NCI-H82 (cell line): ENCODE measurements around the gene TSR3.
A peak's percentile ranks its signal among the peaks of the same experiment; 100 is the strongest.
"Not testable (repeated sequence)": the region's sequence is repeated elsewhere in the genome, so short reads cannot be mapped to it uniquely, and the experiment has no call there.

Source experiments
- DNase-seq: peaks from one replicate; lab custom pipeline; 2025; lab: John Stamatoyannopoulos, UW

TSR3 gene

GRCh38 chr16:1337486-1337885 lies 14.2 kb downstream of the TSR3 start:
- peak; percentile 39 for DNase-seq

GRCh38 chr16:1336619-1337018 lies 15.1 kb downstream of the TSR3 start:
- no peak for DNase-seq

- DNase-seq: peak; percentile 31
These were observed 15.7 kb downstream of the TSR3 start for GRCh38 chr16:1335996-1336395.

GRCh38 chr16:1335211-1335971 lies 16.3 kb downstream of the TSR3 start:
- no peak for DNase-seq

GRCh38 chr16:1334739-1335138 lies 16.9 kb downstream of the TSR3 start:
- no peak for DNase-seq

- DNase-seq: no peak
These were observed 17.6 kb downstream of the TSR3 start for GRCh38 chr16:1333854-1334700.

GRCh38 chr16:1333149-1333812 lies 18.4 kb downstream of the TSR3 start, which contains the start of gene BAIAP3:
BAIAP3 (plus strand) TSS chr16:1333645; CDS start chr16:1338550, 4,905 bp downstream.
- peak; percentile 55 for DNase-seq

- DNase-seq: no peak
These were observed 19.0 kb downstream of the TSR3 start for GRCh38 chr16:1332618-1333148.

GRCh38 chr16:1331712-1332617 lies 19.7 kb downstream of the TSR3 start:
- peak; percentile 50 for DNase-seq

GRCh38 chr16:1330931-1331711 lies 20.6 kb downstream of the TSR3 start:
- no peak for DNase-seq

- DNase-seq: peak; percentile 70
These were observed 21.3 kb downstream of the TSR3 start for GRCh38 chr16:1330260-1330914.

GRCh38 chr16:1328961-1329360 lies 22.7 kb downstream of the TSR3 start:
- not testable (repeated sequence) for DNase-seq

GRCh38 chr16:1328136-1328535 lies 23.5 kb downstream of the TSR3 start:
- not testable (repeated sequence) for DNase-seq

- DNase-seq: no peak
These were observed 24.1 kb downstream of the TSR3 start for GRCh38 chr16:1327619-1327947.

GRCh38 chr16:1326946-1327618 lies 24.6 kb downstream of the TSR3 start:
- DNase-seq: no peak

- no peak for DNase-seq
These were observed 25.3 kb downstream of the TSR3 start for GRCh38 chr16:1326391-1326790.

GRCh38 chr16:1325673-1326371 lies 25.9 kb downstream of the TSR3 start:
- DNase-seq: no peak

- no peak for DNase-seq
These were observed 26.4 kb downstream of the TSR3 start for GRCh38 chr16:1325261-1325660.
